Head of caudate nucleus (tissue), 42 donors: Measurements from ENCODE around the gene PIGC.

Source experiments
- DNase-seq, 42 donors: peaks; one replicate each; pipeline versions ENCODE4 v3.0.0 to v3.0.0-alpha.2; 2020 to 2021; ENCODE audit warnings: mixed read lengths in 7 of 42
- intact Hi-C: fragments of 100-400 bp; cut with DNase I; formaldehyde crosslinking; loops from one replicate; pipeline ENCODE4 v1.15.0; 2022

Gene PIGC

GRCh38 chr1:172443666-172444453, at the start of gene PIGC:
Gene PIGC (minus strand): TSS chr1:172444069. CDS start chr1:172442622, 1,447 bp downstream.
- DNase-seq = peak; percentile 82 to 97 (median 93)
- intact Hi-C loops = loop anchor here (10.0 kb wide), 1 partner anchor 91 kb away; the partner anchor contains the start of gene SUCO

DNA sequence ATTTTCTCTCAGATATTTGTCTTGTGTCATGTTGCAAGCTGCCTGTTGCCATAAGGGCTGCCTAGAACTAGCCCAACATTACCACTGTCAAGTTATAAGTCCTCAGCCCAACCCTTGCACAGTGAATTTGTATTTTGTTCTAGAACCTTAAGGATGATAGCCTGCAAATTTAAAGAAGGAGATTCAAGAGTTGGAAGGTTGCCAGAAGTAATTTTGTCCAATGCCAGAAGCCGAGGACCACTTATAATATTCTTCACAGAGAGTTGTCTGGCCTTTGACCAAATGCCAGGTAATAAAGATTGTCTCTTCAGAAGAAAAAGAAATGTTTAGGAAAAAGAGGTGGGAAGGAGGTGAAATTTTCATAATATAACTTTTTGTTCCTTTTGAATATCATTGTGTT, 48.6 kb upstream of the PIGC start:
- no peak for DNase-seq
- intact Hi-C loops = no loop called here

DNA sequence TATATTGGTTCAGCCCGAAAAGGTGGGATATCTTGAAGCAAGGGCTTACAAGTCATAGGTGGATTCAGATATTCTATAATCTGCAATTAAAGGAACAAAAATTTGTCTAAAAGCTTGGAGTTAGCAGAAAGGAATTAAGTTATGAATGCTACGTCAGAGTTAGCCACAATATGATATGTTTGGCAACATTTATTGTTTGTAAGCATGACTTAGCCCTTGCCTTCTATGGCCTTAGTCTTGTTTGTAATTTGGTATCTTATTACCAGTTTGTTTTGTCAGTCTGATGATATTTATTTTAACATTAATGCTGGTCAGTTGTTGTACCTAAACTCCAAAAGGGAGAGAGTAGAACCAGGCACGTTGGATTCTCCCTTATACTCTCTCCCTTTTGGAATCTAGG, 46.0 kb upstream of the PIGC start:
- intact Hi-C loops = no loop called here
- DNase-seq = no peak

GRCh38 chr1:172488393-172488792, 44.5 kb upstream of the PIGC start:
- intact Hi-C loops = no loop called here
- DNase-seq = no peak

DNA sequence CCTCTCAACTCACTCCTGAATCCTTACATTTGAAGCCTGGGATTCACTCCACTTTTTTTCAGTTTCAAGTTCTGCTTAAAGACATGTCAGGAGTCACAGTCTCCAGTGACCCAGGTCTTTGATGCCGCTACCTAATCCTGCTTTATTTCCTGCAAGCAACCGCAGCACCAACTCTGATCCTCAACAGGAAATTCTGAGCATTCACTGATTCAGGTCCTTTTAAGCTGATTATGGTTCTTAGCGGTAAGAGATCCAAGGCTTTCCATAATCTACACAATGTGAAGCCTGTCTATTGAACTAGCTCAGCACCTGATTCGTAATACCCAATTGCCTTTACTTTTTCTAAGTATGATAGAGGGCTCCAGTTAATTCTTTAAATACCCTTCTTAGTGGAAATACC, 43.7 kb upstream of the PIGC start:
- no peak for DNase-seq
- intact Hi-C loops = no loop called here

DNA sequence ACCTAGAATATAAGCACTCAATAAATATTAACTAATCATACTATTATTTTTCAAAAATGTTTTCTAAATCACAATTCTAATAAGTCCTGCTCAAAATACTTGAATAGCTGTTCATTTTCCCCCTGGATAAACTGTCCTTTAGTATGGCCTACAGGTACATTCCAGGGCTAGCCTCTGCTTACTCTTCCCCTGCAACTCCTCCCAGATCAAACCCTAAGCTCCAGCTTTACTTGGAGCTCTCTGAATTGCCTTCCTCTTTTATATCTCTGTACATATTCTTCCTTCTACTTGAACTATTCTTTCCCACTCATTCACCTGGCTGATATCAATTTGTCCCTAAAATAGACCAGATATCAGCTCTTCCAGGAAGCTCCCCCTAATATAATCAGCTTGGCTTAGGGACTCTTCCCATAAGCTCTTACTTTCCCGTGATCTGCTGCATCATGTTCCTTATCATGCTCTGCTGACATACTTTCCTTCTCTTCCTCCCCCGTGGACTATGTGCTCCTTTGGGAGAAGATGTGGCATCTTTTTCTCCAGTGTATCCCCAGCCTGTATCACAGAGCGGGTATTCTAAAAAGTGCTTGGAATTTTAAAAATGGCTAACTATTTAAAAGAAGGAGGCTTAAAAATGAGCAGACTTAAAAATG, 43.1 kb upstream of the PIGC start:
- intact Hi-C loops = no loop called here
- no peak for DNase-seq

GRCh38 chr1:172485626-172486025, 41.8 kb upstream of the PIGC start:
- intact Hi-C loops = no loop called here
- DNase-seq = no peak

DNA sequence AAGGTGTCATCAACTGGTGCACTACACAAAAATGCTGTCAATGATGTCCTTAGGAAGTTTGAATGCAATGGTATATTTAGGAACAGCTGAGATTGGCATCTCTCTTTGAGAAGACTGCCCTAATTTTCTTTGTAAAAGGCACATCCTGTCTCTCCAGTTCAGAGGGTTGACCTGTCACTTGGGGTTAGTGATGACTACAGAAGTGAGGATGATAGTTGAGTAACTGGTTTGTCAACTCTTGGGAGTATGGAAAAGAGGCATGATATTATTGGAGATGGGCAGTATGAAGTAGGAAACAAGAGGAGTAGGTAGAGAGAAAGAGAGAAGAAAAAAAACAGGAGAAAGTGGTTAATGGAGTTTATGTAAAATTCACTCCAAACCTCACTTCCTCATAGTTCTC, 40.4 kb upstream of the PIGC start:
- no peak for DNase-seq
- intact Hi-C loops = no loop called here

- no peak for DNase-seq
- intact Hi-C loops = no loop called here
Observed at GRCh38 chr1:172483448-172483847, 39.6 kb upstream of the PIGC start.

GRCh38 chr1:172482044-172482443, 38.2 kb upstream of the PIGC start:
- intact Hi-C loops = no loop called here

GRCh38 chr1:172480431-172480830, 36.6 kb upstream of the PIGC start:
- no peak for DNase-seq

More at GRCh38 chr1:172482044-172482443, 38.2 kb upstream of the PIGC start:
- DNase-seq = no peak

DNA sequence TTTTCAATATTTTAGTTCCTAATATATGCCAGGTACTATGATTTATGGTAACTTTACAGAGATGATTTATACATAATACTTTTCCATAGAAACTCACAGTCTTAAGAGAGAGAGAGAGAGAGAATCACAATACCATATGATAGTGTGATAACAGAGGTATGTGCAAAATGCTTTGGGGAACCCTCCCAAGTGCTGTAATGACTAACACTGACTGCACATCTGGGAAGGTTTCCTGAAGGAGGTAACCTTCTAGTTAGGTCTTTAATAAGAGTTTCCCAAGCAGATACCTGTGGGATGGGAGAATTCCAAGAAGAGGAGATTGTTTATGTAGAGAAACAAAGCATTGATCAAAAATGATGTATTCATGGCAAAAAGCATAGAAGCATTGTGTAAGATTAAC, 34.6 kb upstream of the PIGC start:
- no peak for DNase-seq
- intact Hi-C loops = no loop called here

More at GRCh38 chr1:172480431-172480830, 36.6 kb upstream of the PIGC start:
- intact Hi-C loops = no loop called here

GRCh38 chr1:172477741-172478140, 33.9 kb upstream of the PIGC start:
- no peak for DNase-seq
- intact Hi-C loops = no loop called here

DNA sequence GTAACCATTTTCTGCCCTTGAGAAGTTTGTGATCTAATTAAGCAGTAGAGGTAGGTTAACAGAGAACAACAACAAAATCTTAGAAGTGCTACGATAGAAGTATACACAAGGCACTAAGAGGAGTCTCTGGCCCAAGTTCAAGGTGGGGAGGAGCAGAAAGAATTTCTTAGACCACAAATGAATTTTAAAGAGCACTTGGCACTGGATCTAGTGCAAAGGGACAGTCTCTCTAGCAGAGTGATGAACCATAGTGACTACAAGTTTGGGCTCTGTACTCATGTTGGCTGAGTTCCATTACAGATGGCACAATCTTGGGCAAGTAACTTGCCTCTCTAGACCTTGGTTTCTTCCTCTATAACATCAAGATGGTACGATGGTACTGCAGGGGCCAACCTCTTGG, 33.3 kb upstream of the PIGC start:
- no peak for DNase-seq
- intact Hi-C loops = no loop called here

- no peak for DNase-seq
- intact Hi-C loops = no loop called here
Observed at GRCh38 chr1:172476218-172476811, 32.4 kb upstream of the PIGC start.

- no peak for DNase-seq
- intact Hi-C loops = no loop called here
Observed at GRCh38 chr1:172473842-172474241, 30.0 kb upstream of the PIGC start.

GRCh38 chr1:172473302-172473701, 29.4 kb upstream of the PIGC start:
- intact Hi-C loops = no loop called here
- no peak for DNase-seq

DNA sequence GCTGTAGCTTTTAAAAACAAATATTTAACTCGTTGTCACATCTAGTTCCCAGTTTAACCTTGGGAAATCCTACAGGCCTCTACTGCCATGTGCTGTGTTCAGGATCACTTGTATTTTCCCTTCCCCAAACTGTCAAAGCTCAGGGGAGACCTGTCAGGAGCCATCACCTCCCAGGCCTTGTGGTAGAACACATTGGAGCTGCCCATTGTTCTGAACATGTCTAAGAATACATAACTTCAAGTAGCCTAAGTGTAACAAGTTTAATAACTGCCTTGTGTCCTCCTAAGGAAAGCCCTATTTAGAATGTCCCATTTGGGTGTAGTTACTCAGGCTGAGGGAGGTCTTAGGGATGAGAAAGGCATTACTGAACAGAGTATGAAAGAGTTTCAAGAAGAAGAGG, 28.6 kb upstream of the PIGC start:
- intact Hi-C loops = no loop called here
- no peak for DNase-seq

GRCh38 chr1:172471666-172472065, 27.8 kb upstream of the PIGC start:
- intact Hi-C loops = no loop called here
- no peak for DNase-seq

DNA sequence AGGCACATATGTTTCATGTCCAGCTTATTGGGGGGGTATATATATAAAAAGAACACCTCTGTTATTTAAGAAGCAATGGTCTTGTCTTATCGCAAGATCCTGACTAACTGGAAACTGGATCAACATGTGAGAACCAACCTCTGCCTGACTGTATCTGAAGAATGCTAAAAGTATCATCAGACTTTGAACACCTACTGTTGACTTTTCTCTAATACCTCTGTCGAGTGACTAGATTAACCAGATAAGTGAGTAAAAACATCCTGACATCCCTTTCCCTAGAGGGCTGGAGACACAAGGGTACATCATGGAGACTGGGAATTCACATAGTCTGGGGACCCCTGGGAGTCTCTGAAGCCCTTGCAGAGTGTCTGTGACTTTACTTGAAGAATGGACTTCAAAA, 26.3 kb upstream of the PIGC start:
- no peak for DNase-seq
- intact Hi-C loops = no loop called here
